GM12891 (cell line): ENCODE results near the gene SMIM23.

ENCODE experiments used
- PAX5 ChIP-seq: IDR thresholded peaks from 2 replicates; pipeline ENCODE4 v1.6.1; 2011; ENCODE audit warnings: low read length, moderate library complexity, mild to moderate bottlenecking; ENCODE audit not compliant: insufficient read depth, severe bottlenecking
- POLR2AphosphoS5 ChIP-seq: IDR thresholded peaks from 2 replicates; pipeline ENCODE4 v1.6.1; 2011; ENCODE audit warnings: low read depth, low read length, control low read depth
- TAF1 ChIP-seq: IDR thresholded peaks from 2 replicates; pipeline ENCODE4 v1.6.1; 2011; ENCODE audit warnings: low read depth, low read length, control low read depth

DNA sequence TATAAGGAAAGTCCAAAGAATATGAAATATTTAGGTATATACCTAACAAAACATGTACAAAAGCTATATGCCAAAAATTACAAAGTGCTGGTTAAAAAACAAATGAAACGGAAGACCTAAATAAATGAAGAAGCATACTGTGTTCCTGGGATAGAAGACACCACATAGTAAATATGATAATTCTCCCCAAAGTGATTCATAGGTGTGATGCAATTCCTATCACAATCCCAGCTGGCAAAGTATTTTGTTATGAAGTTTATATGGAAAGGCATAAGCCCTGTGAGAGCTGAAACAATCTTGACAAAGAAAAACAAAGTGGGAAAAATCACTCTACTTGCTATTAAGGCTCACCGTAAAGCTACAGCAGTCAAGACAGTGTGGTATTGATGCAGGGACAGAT lies 2.6 kb upstream of the SMIM23 start:
- TF ChIP-seq POLR2AphosphoS5 (no peak), PAX5 (no peak), TAF1 (no peak)
